Measurements from ENCODE around the gene TPRG1. TPM values are rescaled to one million over a fixed set of nuclear protein-coding genes. Genes with fewer than 3 reads are reported as not detected.

TPRG1 gene
- total and polyA plus RNA-seq, 8 donors, result 0.12 to 4.4 (median 1.2) TPM; not detected in 1

- DNase-seq, result no peak
- FAIRE-seq, result no peak
- no peak for TF ChIP-seq CTCF (IDR thresholded peaks at IDR 0.05)
- Histone ChIP-seq H3K4me3 (no peak overlapping the region), H3K9me3 (no peaks in the 10 kb centered on the region), H3K27ac (no peak overlapping the region), H3K4me1 (no peaks in the 10 kb centered on the region), H3K27me3 (no peaks in the 10 kb centered on the region), H3K36me3 (no peaks in the 10 kb centered on the region)
- ATAC-seq, result no peak
- intact Hi-C loops (cut with DNase I), result no loop called here
These were observed 165.9 kb downstream of the TPRG1 start for GRCh38 chr3:189337673-189338091.

- Histone ChIP-seq H3K9me3 (no peaks in the 10 kb centered on the region), H3K36me3 (no peaks in the 10 kb centered on the region), H3K4me3 (no peak overlapping the region), H3K27me3 (no peaks in the 10 kb centered on the region), H3K27ac (no peak overlapping the region), H3K4me1 (no peaks in the 10 kb centered on the region)
- FAIRE-seq, result no peak
- TF ChIP-seq CTCF (IDR thresholded peaks at IDR 0.05), result no peak
- no peak for ATAC-seq
- intact Hi-C loops (cut with DNase I), result no loop called here
- WGBS, 2 donors, result 89% methylated on average over 4 of the region's 4 CpGs
- no peak for DNase-seq
These were observed 166.6 kb downstream of the TPRG1 start for GRCh38 chr3:189338366-189338765.

GRCh38 chr3:189339996-189340395 lies 168.2 kb downstream of the TPRG1 start:
- intact Hi-C loops (cut with DNase I), result no loop called here
- H3K27me3 ChIP-seq, result no peaks in the 10 kb centered on the region
- no peaks in the 10 kb centered on the region for H3K9me3 ChIP-seq
- H3K27ac ChIP-seq, result no peak overlapping the region
- no peaks in the 10 kb centered on the region for H3K4me1 ChIP-seq
- DNase-seq (no peak), FAIRE-seq (no peak), ATAC-seq (no peak)
- TF ChIP-seq CTCF (IDR thresholded peaks at IDR 0.05), result no peak
- 84 to 86% methylated on average over 5 of the region's 5 CpGs for WGBS, 2 donors
- H3K36me3 ChIP-seq, result no peaks in the 10 kb centered on the region
- H3K4me3 ChIP-seq, result no peak overlapping the region

GRCh38 chr3:189340680-189341460 lies 169.1 kb downstream of the TPRG1 start:
- no peak for TF ChIP-seq CTCF (IDR thresholded peaks at IDR 0.05)
- no peaks in the 10 kb centered on the region for H3K27me3 ChIP-seq
- no peaks in the 10 kb centered on the region for H3K36me3 ChIP-seq
- H3K9me3 ChIP-seq, result no peaks in the 10 kb centered on the region
- H3K27ac ChIP-seq, result no peak overlapping the region
- H3K4me3 ChIP-seq, result no peak overlapping the region
- WGBS, 2 donors, result 71 to 75% methylated on average over 7 of the region's 7 CpGs
- H3K4me1 ChIP-seq, result no peaks in the 10 kb centered on the region
- intact Hi-C loops (cut with DNase I), result no loop called here
- ATAC-seq, result no peak
- no peak for DNase-seq
- FAIRE-seq, result no peak

- DNase-seq (no peak), ATAC-seq (no peak), FAIRE-seq (no peak)
- TF ChIP-seq CTCF (IDR thresholded peaks at IDR 0.05), result no peak
- H3K27ac ChIP-seq, result no peak overlapping the region
- 78 to 81% methylated on average over 1 of the region's 1 CpG for WGBS, 2 donors
- H3K36me3 ChIP-seq, result no peaks in the 10 kb centered on the region
- H3K9me3 ChIP-seq, result no peaks in the 10 kb centered on the region
- H3K4me1 ChIP-seq, result no peaks in the 10 kb centered on the region
- intact Hi-C loops (cut with DNase I), result no loop called here
- no peak overlapping the region for H3K4me3 ChIP-seq
- no peaks in the 10 kb centered on the region for H3K27me3 ChIP-seq
These were observed 171.0 kb downstream of the TPRG1 start for GRCh38 chr3:189342811-189343210.

All from pancreas (tissue), 10 donors.